ENCODE data around the gene CAB39L. TPM values are rescaled to one million over a fixed set of nuclear protein-coding genes. Genes with fewer than 3 reads are reported as not detected.
A peak's percentile ranks its signal among the peaks of the same experiment; 100 is the strongest.

The CAB39L gene
- total and polyA plus RNA-seq, 9 of the 15 experiments (the other 6 are each of a cell fraction or from before 2014, with no cell fraction given), result 1.1 to 4.2 (median 2.6) TPM

- TF ChIP-seq ZNF518B (CRISPR knock-in tag; IDR thresholded peaks at IDR 0.05), result no peak
- TF ChIP-seq NELFE (IDR thresholded peaks at IDR 0.05; ENCODE audit: insufficient read depth, insufficient read length), result no peak
- no peak for TF ChIP-seq PCBP1 (IDR thresholded peaks at IDR 0.05; ENCODE audit: low read depth, low read length, poor library complexity, severe bottlenecking)
- TF ChIP-seq THRB (CRISPR knock-in tag; conservative IDR thresholded peaks at IDR 0.05), result peak; percentile 80
- peak; percentile 44; the same call in 1 of the 2 replicates for TF ChIP-seq CREB1 (IDR thresholded peaks at IDR 0.05)
- TF ChIP-seq CREB1 (CRISPR knock-in tag; IDR thresholded peaks at IDR 0.05), result peak; percentile 56
- no peak for TF ChIP-seq HDAC6 (IDR thresholded peaks at IDR 0.05; ENCODE audit: low read depth, low read length)
- TF ChIP-seq HLTF (IDR thresholded peaks at IDR 0.05), result no peak
- TF ChIP-seq, protein P1, sequence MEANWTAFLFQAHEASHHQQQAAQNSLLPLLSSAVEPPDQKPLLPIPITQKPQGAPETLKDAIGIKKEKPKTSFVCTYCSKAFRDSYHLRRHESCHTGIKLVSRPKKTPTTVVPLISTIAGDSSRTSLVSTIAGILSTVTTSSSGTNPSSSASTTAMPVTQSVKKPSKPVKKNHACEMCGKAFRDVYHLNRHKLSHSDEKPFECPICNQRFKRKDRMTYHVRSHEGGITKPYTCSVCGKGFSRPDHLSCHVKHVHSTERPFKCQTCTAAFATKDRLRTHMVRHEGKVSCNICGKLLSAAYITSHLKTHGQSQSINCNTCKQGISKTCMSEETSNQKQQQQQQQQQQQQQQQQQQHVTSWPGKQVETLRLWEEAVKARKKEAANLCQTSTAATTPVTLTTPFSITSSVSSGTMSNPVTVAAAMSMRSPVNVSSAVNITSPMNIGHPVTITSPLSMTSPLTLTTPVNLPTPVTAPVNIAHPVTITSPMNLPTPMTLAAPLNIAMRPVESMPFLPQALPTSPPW (CRISPR knock-in tag; IDR thresholded peaks at IDR 0.05), result peak; percentile 75
- TF ChIP-seq NFE2 (IDR thresholded peaks at IDR 0.05; ENCODE audit: low read depth), result peak; percentile 32
- TF ChIP-seq MTA2 (IDR thresholded peaks at IDR 0.05; ENCODE audit: low read depth), result no peak
- no peak for TF ChIP-seq ZEB2 (IDR thresholded peaks at IDR 0.05)
- TF ChIP-seq NFRKB (IDR thresholded peaks at IDR 0.05; ENCODE audit: low read depth), result peak; percentile 98
- no peak for TF ChIP-seq PHF21A (IDR thresholded peaks at IDR 0.05; ENCODE audit: borderline replicate concordance, low read depth)
Observed at GRCh38 chr13:49443704-49444523, at the start of gene CAB39L, which contains the start of gene SETDB2 (continued).

Data from K562 (cell line).